HG03460 (cell line): ENCODE results near the gene RELL2.
"Not testable (repeated sequence)": the region's sequence is repeated elsewhere in the genome, so short reads cannot be mapped to it uniquely, and the experiment has no call there.

Experiments used
- ATAC-seq: cut with Tn5 transposase; IDR thresholded peaks from one replicate; pipeline ENCODE4 v1.9.1; 2021; ENCODE audit not compliant: unreplicated experiment

Gene RELL2

GRCh38 chr5:141636413-141637122, at the start of gene RELL2, which contains the start of gene HDAC3:
Gene RELL2, plus strand, starts transcription at chr5:141636997. Its CDS starts 1,229 bp downstream, at chr5:141638226.
Gene HDAC3, minus strand, starts transcription at chr5:141636849. Its CDS starts 59 bp downstream, at chr5:141636790.
- peak; percentile 70 for ATAC-seq

- ATAC-seq = no peak
These were observed 46.7 kb upstream of the RELL2 start for GRCh38 chr5:141590127-141590526.

GRCh38 chr5:141596867-141597266, 39.9 kb upstream of the RELL2 start:
- no peak for ATAC-seq

- no peak for ATAC-seq
These were observed 39.4 kb upstream of the RELL2 start for GRCh38 chr5:141597394-141597793.

- no peak for ATAC-seq
These were observed 39.0 kb upstream of the RELL2 start for GRCh38 chr5:141597814-141598213.

- ATAC-seq = no peak
These were observed 38.1 kb upstream of the RELL2 start for GRCh38 chr5:141598391-141599345.

GRCh38 chr5:141602606-141603005, 34.2 kb upstream of the RELL2 start:
- ATAC-seq = no peak

GRCh38 chr5:141603923-141604717, 32.7 kb upstream of the RELL2 start:
- no peak for ATAC-seq

- ATAC-seq = peak; percentile 95
These were observed 31.1 kb upstream of the RELL2 start for GRCh38 chr5:141605523-141606277.

GRCh38 chr5:141608046-141608445, 28.8 kb upstream of the RELL2 start:
- no peak for ATAC-seq

GRCh38 chr5:141608557-141608956, 28.2 kb upstream of the RELL2 start:
- no peak for ATAC-seq

- no peak for ATAC-seq
These were observed 27.8 kb upstream of the RELL2 start for GRCh38 chr5:141609044-141609443.

GRCh38 chr5:141609921-141610320, 26.9 kb upstream of the RELL2 start:
- not testable (repeated sequence) for ATAC-seq

GRCh38 chr5:141611289-141611688, 25.5 kb upstream of the RELL2 start:
- no peak for ATAC-seq

GRCh38 chr5:141613344-141613743, 23.5 kb upstream of the RELL2 start:
- no peak for ATAC-seq

- no peak for ATAC-seq
These were observed 20.6 kb upstream of the RELL2 start for GRCh38 chr5:141615991-141616720.

GRCh38 chr5:141617128-141617527, 19.7 kb upstream of the RELL2 start:
- ATAC-seq = no peak

- no peak for ATAC-seq
These were observed 19.1 kb upstream of the RELL2 start for GRCh38 chr5:141617682-141618029.

GRCh38 chr5:141618030-141618803, 18.6 kb upstream of the RELL2 start:
- peak; percentile 31 for ATAC-seq
